ENCODE data around the gene NSRP1.

DNA sequence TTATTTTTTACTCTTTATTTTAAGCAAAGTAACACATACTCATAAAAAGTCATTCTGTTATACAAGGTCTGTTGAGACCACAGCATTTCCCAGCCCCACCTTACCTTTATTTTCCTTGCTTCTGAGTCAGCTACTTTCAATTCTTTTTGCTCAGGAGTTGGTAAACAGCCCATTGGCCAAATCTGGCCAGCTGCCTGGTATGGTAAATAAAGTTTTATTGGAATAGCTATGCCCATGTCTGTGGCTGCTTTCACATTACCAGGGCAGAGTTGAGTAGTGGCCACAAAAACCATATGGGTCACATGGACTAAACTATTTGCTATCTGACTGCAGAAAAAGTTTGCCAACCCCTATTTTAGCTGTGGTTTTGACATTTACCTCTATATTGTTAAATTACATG lies 3.4 kb upstream of the NSRP1 start:
- no peak for TF ChIP-seq CTCF (IDR thresholded peaks at IDR 0.05; ENCODE audit: low read depth, low read length)
- no peak for TF ChIP-seq MYC (IDR thresholded peaks at IDR 0.05; ENCODE audit: low read depth, low read length)
